Chondrocyte (in vitro differentiated cells): ENCODE results near the gene INPP5D. TPM values are rescaled to one million over a fixed set of nuclear protein-coding genes. Genes with fewer than 3 reads are reported as not detected.

Experiments used
- DNase-seq: peaks from one replicate; pipeline ENCODE4 v3.0.0; 2021; ENCODE audit warnings: mixed read lengths, low spot score
- H3K27ac Mint-ChIP-seq: one replicate; pipeline ENCODE4 v1.8.0; 2021; ENCODE audit warnings: mild to moderate bottlenecking, moderate library complexity, mixed read lengths; ENCODE audit not compliant: unreplicated experiment
- H3K27me3 Mint-ChIP-seq: 2 replicates; pipeline ENCODE4 v1.8.0; 2021; ENCODE audit warnings: low read depth, mixed read lengths
- H3K36me3 Mint-ChIP-seq: 2 replicates; pipeline ENCODE4 v1.8.0; 2021; ENCODE audit warnings: low read depth, mixed read lengths
- H3K4me1 Mint-ChIP-seq: 2 replicates; pipeline ENCODE4 v1.8.0; 2021; ENCODE audit warnings: low read depth, mild to moderate bottlenecking, mixed read lengths
- H3K4me3 Mint-ChIP-seq: one replicate; pipeline ENCODE4 v1.8.0; 2021; ENCODE audit warnings: mild to moderate bottlenecking, moderate library complexity, mixed read lengths; ENCODE audit not compliant: unreplicated experiment
- H3K9me3 Mint-ChIP-seq: 2 replicates; pipeline ENCODE4 v1.8.0; 2021; ENCODE audit warnings: low read depth, mixed read lengths
- total RNA-seq: library from RNA; stranded (reverse); gene quantifications from 3 replicates; pipeline ENCODE4 v1.2.1, GENCODE V29; 2021
- TF ChIP-seq, protein P1 (sequence below): fragments of 200-600 bp; sonication (generic); IDR thresholded peaks from 2 replicates; pipeline ENCODE4 v1.5.0; 2021; ENCODE audit warnings: antibody characterized with exemption, mild to moderate bottlenecking, moderate library complexity

Gene INPP5D
- total RNA-seq, 1 donor from 2014 or later: 0.20 TPM

DNA sequence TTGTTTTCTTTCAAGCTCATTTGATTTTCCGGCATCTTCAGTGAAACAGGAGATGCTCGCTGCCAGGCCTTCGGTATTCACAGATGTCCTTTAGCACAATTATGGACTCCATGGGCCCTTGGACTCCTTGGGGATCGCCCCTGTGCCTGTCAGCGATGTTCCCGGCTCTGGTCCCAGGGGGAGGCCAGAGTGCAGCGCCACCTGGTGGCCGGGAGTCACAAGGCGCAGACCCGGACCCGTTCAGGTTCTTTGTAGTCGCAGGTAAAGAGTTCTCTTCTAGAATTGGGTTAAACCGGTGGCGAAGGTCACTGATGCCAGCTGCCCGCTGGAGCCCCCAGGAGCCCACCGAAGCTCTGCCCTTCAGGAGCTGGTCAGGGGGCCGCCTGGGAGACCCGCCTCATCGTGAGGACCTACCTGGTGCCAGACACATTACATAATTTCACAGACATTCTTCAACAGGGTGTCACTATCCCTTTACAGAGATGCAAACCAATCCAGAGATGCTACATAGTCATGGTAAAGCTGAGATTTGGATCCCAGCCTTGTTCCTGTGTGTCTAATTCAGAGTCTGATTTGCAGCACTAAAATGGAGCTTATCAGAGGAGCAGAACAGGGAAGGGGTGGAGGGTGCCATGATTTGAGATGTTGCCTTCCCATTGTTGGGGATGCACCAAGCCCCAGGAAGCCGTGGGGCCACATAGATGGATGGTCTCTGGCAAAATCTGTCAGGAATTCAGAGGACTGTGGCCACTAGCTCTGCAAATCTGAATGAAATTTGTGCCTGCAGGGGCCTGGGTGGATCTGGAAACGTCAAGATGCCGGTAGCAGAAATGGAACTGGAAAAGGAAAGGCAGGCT is 6.0 kb upstream of the INPP5D start:
- H3K9me3 Mint-ChIP-seq: no peaks in the 10 kb centered on the region
- H3K4me3 Mint-ChIP-seq: no peak overlapping the region
- H3K27me3 Mint-ChIP-seq: peaks cover 11% of the 10 kb centered on the region
- no peaks in the 10 kb centered on the region for H3K36me3 Mint-ChIP-seq
- H3K27ac Mint-ChIP-seq: peak overlapping the region; percentile 55
- no peak for DNase-seq
- peaks cover 25% of the 10 kb centered on the region for H3K4me1 Mint-ChIP-seq
- TF ChIP-seq, protein P1, sequence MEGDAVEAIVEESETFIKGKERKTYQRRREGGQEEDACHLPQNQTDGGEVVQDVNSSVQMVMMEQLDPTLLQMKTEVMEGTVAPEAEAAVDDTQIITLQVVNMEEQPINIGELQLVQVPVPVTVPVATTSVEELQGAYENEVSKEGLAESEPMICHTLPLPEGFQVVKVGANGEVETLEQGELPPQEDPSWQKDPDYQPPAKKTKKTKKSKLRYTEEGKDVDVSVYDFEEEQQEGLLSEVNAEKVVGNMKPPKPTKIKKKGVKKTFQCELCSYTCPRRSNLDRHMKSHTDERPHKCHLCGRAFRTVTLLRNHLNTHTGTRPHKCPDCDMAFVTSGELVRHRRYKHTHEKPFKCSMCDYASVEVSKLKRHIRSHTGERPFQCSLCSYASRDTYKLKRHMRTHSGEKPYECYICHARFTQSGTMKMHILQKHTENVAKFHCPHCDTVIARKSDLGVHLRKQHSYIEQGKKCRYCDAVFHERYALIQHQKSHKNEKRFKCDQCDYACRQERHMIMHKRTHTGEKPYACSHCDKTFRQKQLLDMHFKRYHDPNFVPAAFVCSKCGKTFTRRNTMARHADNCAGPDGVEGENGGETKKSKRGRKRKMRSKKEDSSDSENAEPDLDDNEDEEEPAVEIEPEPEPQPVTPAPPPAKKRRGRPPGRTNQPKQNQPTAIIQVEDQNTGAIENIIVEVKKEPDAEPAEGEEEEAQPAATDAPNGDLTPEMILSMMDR: peak; percentile 99

DNA sequence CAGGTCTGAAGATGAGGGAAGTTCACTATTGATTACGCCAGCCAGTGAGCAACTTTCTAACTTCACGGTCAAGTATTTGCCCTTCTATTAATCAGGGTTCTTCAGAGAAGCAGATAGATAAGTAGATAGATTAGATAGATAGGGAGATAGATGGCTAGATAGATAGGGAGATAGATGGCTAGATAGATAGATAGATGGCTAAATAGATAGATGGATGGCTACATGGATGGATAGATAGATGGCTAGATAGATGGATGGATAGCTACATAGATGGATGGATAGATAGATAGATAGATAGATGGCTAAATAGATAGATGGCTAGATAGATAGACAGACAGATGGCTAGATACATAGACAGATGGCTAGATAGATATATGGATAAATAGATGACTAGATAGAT is 4.8 kb upstream of the INPP5D start:
- Mint-ChIP-seq H3K4me3 (no peak overlapping the region), H3K27ac (no peak overlapping the region), H3K9me3 (no peaks in the 10 kb centered on the region), H3K27me3 (peaks cover 11% of the 10 kb centered on the region), H3K36me3 (no peaks in the 10 kb centered on the region), H3K4me1 (peaks cover 25% of the 10 kb centered on the region)
- DNase-seq: no peak
- TF ChIP-seq, protein P1: no peak

DNA sequence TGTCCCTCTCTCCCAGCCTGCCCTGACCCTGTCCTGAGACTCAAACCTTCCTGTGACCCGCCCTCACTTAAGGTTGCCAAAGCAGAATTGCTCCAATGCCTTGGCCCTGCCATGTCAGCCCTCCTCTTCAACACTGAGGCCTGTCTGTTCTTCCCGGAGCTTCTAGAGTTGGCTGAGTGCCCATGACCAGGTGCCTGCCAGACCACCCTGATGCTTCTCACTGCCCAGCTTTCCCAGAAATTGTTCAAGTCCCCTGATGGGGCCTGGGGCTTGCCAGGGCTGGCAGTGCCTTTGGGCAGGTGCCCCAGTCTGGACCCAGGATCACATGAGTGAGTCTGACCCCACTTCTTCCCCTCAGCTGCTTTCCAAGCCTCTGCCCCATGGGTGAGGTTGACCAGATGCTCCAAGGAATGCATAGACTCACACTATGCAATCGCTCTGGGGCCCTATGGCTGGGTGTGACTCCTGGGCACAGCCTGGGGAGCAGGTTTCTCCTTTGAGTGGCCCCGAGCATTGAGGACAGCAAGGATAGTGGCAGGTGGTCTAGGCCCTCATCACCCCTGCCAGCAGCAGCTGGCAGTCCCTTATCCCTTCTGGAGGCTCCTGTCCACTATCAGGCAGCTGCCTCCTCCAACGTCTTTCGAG is 3.1 kb upstream of the INPP5D start:
- Mint-ChIP-seq H3K27me3 (peaks cover 3% of the 10 kb centered on the region), H3K4me1 (peaks cover 21% of the 10 kb centered on the region), H3K27ac (no peak overlapping the region), H3K4me3 (no peak overlapping the region), H3K36me3 (no peaks in the 10 kb centered on the region), H3K9me3 (no peaks in the 10 kb centered on the region)
- no peak for DNase-seq
- TF ChIP-seq, protein P1: no peak

DNA sequence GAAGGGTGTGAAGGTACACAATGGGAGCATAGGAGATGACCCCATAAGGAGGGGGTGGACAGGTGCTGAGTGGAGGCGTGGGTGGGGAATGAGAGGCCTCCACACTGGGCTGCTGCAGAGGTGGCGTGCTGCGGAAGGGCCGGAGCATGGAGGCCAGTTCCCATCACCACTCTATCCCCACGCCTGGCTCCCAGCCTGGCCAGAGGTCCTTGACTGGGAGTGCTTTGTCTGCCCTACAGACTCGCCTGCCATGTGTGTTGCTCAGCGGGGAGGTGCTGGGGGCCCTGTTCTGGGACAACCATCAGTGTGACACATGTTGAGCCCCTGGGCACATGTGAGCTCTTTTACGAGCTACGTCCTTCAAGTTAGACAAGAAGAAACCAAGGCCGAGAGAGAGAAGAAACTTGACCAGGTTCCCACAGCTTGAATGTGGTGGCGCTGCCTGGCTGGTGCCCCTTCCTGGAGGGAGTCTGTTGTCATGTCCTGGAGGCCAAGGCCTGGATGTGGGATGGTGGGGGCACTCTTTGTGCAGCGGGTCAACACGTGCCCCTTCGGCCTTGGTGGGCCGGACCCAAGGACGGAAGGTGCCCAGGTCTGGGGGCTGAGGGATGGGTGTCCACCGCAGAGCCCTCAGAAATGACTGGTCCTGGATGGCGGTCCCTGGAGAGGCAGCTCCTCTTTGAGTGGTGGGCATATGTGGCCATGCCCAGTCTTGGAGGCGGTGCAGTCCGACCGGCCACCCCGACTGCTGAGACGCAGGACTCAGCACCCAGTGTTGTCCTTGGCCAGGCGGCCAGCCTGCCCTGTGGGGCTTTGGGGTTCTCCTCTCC is 1.2 kb upstream of the INPP5D start:
- Mint-ChIP-seq H3K36me3 (no peaks in the 10 kb centered on the region), H3K9me3 (no peaks in the 10 kb centered on the region), H3K27ac (no peak overlapping the region), H3K4me1 (peaks cover 19% of the 10 kb centered on the region), H3K27me3 (peaks cover under 1% of the 10 kb centered on the region), H3K4me3 (no peak overlapping the region)
- TF ChIP-seq, protein P1: no peak
- DNase-seq: no peak

DNA sequence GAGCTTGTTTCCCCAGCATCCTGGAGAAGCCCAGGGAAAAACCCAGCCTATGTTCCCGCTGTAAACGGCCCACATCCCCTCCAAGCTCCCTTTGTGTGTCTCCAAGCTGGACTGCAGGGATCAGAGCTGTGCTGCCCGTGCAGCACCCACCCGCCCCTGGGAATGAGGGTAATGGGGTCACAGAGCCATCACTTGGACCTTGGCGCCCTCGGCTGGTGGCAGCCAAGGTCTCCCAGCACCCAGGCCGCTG is 670 bp upstream of the INPP5D start:
- Mint-ChIP-seq H3K36me3 (no peaks in the 10 kb centered on the region), H3K9me3 (no peaks in the 10 kb centered on the region), H3K4me1 (peaks cover 14% of the 10 kb centered on the region), H3K4me3 (no peak overlapping the region), H3K27me3 (no peaks in the 10 kb centered on the region), H3K27ac (no peak overlapping the region)
- peak; percentile 55 for DNase-seq
- TF ChIP-seq, protein P1: no peak
